GM12892 (cell line): ENCODE data around the gene CDC14C. TPM values are rescaled to one million over a fixed set of nuclear protein-coding genes. Genes with fewer than 3 reads are reported as not detected.
"Not testable (repeated sequence)": the region's sequence is repeated elsewhere in the genome, so short reads cannot be mapped to it uniquely, and the experiment has no call there.

Experiments
- DNase-seq: peaks from one replicate; pipeline ENCODE4 v3.0.0; 2011; ENCODE audit not compliant: insufficient read length
- FAIRE-seq: peaks from 2 replicates; lab custom pipeline; 2011; peaks lifted over from hg19 to GRCh38; lab: Jason Lieb, UNC
- POLR2A ChIP-seq: IDR thresholded peaks from 2 replicates; pipeline ENCODE4 v1.6.1; 2011; ENCODE audit warnings: low read depth, low read length, control low read depth
- POLR2AphosphoS5 ChIP-seq: IDR thresholded peaks from 2 replicates; pipeline ENCODE4 v1.6.1; 2011; ENCODE audit warnings: low read depth, low read length, control low read depth
- TAF1 ChIP-seq: IDR thresholded peaks from 2 replicates; pipeline ENCODE4 v1.6.1; 2011; ENCODE audit warnings: low read depth, mild to moderate bottlenecking, control low read depth, low read length, borderline replicate concordance
- polyA plus RNA-seq: library from polyadenylated mRNA; unstranded; fragments of >200 nt; gene quantifications from one replicate; pipeline ENCODE4 v1.2.1, GENCODE V29; 2012; ENCODE audit warnings: missing spikeins, inconsistent platforms; ENCODE audit not compliant: missing spikeins

CDC14C gene
- not detected for polyA plus RNA-seq

GRCh38 chr7:48924433-48924832 lies at the start of gene CDC14C:
CDC14C (plus strand) TSS chr7:48924547; CDS start chr7:48924673, 126 bp downstream.
- FAIRE-seq: no peak
- TF ChIP-seq TAF1: no peak
- DNase-seq: no peak

- no peak for FAIRE-seq
- no peak for DNase-seq
- no peak for TF ChIP-seq TAF1
- no peak for TF ChIP-seq POLR2AphosphoS5
- TF ChIP-seq POLR2A: no peak
Observed at GRCh38 chr7:48875045-48875916, 49.1 kb upstream of the CDC14C start.

DNA sequence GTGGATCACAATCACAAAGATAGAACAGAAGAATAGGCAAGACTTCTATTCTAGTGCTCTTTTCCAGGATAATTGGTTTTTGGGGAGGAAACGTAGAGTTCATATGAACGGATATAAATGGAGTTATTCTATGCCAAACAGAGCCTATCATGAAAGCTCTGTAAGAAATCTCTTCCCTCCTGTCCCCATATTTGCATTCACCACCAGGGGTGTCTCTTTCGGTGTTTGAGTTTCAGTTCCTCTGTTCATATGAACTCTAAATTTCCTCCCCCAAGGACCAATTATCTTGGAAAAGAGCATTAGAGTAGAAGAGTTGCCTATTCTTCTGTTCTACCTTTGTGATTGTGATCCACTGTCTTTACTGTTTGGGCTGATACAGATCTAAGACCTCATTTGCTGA lies 48.3 kb upstream of the CDC14C start:
- DNase-seq (no peak), FAIRE-seq (no peak)

GRCh38 chr7:48880851-48881250 lies 43.5 kb upstream of the CDC14C start:
- FAIRE-seq: no peak
- TF ChIP-seq POLR2AphosphoS5: no peak
- no peak for TF ChIP-seq TAF1
- TF ChIP-seq POLR2A: no peak
- no peak for DNase-seq

More for the DNA sequence above, 48.3 kb upstream of the CDC14C start:
- TF ChIP-seq POLR2A (no peak), TAF1 (no peak), POLR2AphosphoS5 (no peak)

GRCh38 chr7:48887500-48887899 lies 36.8 kb upstream of the CDC14C start:
- FAIRE-seq (no peak), DNase-seq (no peak)
- TF ChIP-seq POLR2A (no peak), TAF1 (no peak), POLR2AphosphoS5 (no peak)

DNA sequence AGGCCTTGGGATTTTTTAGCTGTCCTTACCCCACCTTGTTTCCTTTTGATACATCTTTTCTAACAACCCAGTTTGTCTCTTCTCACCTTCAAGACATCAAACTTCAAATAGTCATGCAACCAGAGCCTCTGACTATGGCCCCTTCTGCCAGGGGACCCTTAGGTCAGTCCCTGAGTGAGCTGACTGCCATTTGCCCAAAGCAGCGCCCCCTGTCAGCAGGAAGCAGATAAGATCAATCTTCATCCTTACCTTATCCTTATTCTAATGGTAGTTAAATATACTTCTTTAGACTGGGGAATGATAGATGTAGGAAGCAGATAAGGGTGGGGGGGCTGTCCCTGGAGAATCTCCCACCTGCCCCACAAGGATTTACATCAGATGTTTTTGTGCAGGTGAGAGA lies 29.8 kb upstream of the CDC14C start:
- no peak for TF ChIP-seq POLR2AphosphoS5
- TF ChIP-seq TAF1: no peak
- TF ChIP-seq POLR2A: no peak
- DNase-seq (no peak), FAIRE-seq (no peak)

DNA sequence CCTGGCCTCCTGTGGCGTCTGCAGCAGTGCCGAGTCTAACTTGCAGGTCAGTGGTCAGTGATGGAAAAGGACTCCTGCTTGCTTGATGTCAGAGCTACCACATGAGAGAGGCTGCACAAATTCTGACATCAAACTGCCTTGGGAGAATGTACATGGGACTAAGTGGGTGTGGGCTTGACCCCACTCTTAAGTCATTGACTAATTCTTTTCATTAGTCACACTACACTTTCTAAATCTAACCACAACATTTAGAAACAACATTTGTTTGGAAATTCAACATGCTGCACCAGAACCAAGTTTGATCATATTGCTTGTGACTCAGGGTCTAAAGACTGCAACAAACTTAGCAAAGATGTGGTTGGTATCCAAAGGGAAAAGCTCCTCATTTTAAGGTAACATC lies 24.4 kb upstream of the CDC14C start:
- no peak for TF ChIP-seq POLR2AphosphoS5
- no peak for TF ChIP-seq TAF1
- no peak for TF ChIP-seq POLR2A
- DNase-seq (no peak), FAIRE-seq (peak; percentile 5)

DNA sequence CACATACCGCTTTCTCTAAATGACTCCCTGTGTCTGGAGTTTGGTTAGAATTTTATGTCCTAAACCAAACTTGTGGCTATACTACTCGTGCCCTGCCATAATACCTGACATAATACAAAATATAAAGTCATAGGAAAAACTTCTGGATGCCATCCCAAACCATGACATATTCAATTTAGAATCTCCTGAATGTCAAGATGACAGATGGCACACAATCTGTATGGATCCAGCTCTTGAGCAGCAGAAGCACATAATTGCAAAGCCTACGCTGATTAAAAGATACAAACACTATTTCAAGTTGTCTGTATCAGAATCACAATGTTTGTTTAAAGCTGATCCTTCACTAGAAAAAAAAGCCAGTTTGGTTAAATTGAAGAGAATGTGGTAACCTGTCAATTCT lies 22.4 kb upstream of the CDC14C start:
- FAIRE-seq (no peak), DNase-seq (no peak)
- TF ChIP-seq TAF1 (no peak), POLR2AphosphoS5 (no peak), POLR2A (no peak)

GRCh38 chr7:48904975-48905374 lies 19.4 kb upstream of the CDC14C start:
- DNase-seq (no peak), FAIRE-seq (no peak)
- TF ChIP-seq POLR2AphosphoS5 (no peak), POLR2A (no peak), TAF1 (no peak)

- not testable (repeated sequence) for DNase-seq, FAIRE-seq
Observed at GRCh38 chr7:48905686-48906085, 18.7 kb upstream of the CDC14C start.

DNA sequence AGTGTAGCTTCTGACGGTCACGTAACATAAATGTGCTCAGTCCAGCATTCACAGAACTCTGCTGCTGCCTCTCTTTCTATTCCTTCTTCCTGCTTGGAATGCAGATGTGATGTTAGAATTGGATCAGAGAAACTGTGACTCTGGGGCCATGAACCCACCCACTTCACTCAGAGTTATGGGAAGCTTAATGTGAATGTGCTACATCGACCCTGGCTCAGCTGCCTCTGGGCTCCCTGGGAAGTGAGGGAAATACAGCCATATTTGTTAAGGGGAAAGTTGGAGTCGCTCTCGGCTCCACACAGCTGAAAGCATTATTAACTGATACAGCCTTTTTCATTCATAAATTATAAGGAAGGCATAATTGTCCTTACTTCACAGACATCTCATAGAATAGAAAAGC lies 14.5 kb upstream of the CDC14C start:
- FAIRE-seq: not testable (repeated sequence)

DNA sequence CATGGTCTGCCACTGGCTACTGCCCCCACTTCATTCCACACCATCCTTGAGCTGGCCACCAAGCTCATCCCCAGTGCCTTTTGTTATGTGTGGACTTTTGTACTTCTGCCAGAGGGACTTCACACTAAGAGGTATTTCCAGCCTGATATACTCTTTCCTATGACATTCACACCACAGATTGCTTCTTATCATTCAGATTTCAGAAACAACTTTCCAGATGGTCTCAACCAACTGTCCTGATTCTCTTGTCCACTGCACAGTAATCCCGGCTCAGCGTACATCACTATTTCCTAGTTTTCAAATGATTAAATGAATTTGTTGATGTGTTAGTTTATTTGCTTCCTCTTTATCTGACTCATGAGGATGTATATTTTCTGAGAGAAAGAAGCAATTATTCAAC lies 7.1 kb downstream of the CDC14C start:
- FAIRE-seq (no peak), DNase-seq (no peak)
- TF ChIP-seq POLR2A: no peak
- TF ChIP-seq POLR2AphosphoS5: no peak
- no peak for TF ChIP-seq TAF1

More for the DNA sequence above, 14.5 kb upstream of the CDC14C start:
- DNase-seq: not testable (repeated sequence)
